HG02588 (cell line): Measurements from ENCODE around the gene CTSA.

Source experiments
- ATAC-seq: cut with Tn5 transposase; IDR thresholded peaks from one replicate; pipeline ENCODE4 v1.9.1; 2021; ENCODE audit warnings: mild to moderate bottlenecking, moderate library complexity; ENCODE audit not compliant: unreplicated experiment

Gene CTSA

DNA sequence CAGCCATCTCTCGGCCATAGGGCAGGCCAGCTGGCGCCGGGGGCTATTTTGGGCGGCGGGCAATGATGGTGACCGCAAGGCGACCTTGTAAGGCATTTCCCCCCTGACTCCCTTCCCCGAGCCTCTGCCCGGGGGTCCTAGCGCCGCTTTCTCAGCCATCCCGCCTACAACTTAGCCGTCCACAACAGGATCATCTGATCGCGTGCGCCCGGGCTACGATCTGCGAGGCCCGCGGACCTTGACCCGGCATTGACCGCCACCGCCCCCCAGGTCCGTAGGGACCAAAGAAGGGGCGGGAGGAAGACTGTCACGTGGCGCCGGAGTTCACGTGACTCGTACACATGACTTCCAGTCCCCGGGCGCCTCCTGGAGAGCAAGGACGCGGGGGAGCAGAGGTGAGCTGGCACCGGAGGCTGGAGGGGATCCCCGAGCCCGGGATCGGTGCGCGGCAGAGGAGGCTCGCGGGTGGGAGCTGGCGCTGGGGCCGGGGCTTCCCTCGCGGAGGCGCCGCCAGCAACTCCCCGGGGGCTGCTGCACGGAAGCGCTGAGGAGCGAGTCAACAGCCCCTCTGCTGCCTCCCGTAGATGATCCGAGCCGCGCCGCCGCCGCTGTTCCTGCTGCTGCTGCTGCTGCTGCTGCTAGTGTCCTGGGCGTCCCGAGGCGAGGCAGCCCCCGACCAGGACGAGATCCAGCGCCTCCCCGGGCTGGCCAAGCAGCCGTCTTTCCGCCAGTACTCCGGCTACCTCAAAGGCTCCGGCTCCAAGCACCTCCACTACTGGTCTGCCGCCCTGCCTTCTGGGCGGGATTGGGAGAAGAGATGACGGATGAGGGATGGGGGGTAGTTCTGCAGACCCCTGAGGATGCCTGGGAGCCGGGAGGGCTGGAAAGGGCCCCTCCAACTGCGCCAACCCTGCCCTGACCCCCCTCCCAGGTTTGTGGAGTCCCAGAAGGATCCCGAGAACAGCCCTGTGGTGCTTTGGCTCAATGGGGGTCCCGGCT lies at the start of gene CTSA, which contains the start of gene NEURL2:
CTSA (plus strand) TSS at position 351 of the 999 bp plus-strand sequence; CDS start at position 585, 234 bp downstream.
NEURL2 (minus strand) TSS at position 224 of the 999 bp plus-strand sequence; CDS start at position 7, 217 bp downstream.
- ATAC-seq: peak; percentile 70

DNA sequence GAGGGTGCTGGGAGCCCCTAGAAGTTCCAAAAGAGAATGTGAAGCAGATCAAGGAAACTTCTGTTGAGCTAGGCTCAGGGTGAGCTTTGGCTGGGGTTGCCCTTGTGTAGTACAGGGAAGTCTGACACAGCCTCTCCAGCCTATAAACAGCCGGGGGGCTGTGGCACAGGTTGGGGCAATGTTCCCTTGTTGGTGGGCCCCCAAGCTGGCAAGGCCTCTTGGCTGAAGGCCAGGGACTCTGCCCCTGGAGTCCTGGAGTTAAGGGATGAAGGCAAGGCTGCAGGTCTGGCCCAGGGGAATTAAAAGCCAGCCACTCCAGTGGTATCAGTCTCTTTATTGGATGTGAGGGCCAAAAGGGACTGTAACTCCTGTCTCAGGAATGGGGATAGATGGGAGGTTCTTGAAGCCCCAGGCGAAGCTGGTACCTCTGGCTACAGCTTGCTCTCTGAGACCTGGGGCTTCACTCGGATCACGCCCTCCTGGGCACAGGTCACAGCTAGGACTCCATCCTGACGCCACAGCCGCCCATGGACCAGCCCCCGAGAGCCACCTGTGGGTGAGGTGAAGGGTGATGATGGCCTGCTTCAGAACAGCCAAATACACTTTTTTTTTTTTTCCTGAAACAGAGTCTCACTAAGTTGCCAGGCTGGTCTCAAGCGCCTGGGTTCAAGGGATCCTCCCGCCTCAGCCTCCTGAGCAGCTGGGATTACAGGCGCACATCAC lies 49.6 kb upstream of the CTSA start:
- ATAC-seq: no peak

DNA sequence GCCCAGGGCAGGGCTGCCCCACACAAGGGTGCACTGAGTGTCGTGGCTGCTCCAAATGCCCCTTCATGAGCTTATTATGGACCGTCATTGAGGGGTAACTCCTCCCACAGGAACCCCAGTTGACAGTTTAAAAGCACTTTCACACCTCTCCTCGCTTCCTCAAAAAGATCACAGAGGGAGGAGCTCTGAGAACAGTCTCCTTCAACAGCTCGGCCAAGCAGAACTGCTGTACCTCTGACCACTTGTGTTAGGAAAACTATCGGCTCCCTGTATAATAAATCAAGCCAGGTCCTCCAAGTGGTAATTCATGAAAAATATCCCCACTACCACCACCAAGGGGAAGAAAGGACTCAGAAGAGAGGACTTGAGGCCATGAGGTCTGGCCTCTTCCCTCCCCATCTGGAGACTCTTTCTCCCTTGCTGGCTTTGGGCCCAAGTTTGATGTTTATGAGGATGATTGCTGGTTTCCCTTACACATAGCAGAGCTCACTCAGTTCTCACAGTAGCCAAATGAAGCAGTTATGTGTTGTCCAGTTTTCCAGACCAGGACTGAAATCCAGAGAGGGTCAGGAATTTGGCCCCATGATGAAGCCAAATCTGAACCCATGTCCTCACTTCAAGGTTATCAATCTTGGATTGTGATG lies 48.8 kb upstream of the CTSA start:
- ATAC-seq: no peak

DNA sequence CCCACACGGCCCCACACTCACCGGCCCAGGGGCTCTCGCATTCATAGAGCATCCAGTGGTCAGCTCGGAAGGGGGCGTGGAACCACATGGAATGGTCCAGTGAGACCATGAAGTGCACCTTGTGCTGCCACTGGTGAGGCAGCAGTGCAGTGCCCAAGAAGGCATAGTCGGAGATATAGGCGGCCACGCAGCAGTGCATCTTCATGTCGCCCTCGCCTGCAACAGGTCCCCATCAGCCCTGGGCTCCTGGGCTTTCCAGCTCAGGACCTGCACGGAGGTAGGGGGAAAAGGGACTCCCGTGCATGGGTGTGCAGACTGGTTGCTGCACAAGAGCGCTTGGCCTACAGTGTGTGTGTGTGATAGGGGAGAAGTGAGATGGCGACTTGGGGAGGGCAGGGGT lies 47.6 kb upstream of the CTSA start:
- ATAC-seq: no peak

DNA sequence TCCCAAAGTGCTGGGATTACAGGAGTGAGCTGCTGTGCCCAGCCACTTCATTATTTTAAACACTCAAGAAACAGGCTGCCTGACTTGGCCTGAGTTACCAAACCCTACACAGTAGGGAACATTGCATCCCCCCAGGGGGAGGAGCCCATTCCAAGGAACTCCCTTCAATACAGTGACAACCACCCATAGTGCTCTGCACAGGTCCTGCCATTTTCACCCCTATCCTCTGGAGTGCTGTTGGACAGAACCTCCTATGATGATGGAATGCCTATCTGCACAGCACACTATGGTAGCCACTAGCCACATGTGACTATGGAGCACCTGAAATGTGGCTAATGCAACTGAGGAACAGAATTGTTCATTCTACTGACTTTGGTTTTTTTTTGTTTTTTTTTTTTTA lies 45.7 kb upstream of the CTSA start:
- no peak for ATAC-seq

DNA sequence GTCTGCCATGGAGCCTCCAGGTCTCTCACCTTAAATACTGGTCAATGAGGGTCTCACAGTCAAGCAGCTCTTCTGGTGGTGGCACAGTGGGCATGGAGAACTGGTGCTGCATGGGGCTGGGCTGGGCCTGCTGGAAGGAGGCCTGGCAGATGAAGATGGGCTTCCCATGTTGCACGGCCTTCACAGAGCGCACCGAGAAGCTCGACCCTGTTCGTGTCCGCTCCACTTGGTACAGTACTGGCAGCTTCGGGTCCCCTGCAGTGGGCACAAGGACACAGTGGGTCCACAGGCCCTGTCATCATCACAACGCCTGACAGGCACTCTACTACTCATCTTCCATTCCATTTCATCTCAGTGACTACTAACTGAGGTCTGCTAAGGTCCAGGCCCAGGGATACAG lies 42.7 kb upstream of the CTSA start:
- ATAC-seq: no peak

DNA sequence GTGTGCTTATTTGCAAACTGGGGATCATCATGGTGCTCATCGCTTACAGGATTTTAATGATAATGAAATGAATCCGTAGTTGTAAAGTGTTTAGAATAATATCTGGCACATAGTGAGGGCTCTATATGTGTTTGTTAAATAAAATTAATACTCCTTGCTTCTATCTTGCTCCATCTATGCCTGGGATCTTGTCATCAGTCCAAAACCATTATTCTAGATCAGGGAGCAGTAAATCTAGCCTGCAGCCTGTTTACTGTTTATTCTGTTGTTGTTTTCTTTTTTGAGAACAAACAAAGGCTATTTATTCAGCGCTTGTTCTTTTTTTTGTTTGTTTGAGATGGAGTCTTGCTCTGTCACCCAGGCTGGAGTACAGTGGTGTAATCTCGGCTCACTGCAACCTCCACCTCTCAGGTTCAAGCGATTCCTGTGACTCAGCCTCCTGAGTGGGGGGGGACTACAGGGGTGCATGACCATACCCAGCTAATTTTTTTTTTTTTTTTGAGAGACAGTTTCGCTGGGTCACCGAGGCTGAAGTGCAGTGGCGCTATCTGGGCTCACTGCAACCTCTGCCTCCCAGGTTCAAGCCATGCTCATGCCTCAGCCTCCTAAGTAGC lies 42.1 kb upstream of the CTSA start:
- no peak for ATAC-seq

DNA sequence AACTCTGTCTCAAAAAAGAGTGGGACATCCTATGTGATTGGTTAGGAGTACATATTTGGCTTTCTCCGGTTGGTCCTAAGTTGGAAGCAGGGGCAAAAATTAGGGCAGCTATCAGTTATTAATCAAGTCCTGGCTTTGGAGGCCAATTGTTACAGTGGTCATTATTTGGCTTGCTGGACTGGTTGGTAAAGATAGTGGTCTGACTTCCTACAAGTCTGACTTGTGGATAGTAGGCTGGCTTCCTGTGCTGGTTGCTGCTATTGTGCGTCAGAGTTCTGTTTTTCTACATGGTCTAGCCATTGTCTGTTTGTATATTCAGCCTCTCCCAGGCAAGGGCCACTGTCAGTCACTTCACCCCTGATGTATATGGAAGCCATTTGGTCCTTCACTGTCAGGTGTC lies 40.9 kb upstream of the CTSA start:
- ATAC-seq: no peak

DNA sequence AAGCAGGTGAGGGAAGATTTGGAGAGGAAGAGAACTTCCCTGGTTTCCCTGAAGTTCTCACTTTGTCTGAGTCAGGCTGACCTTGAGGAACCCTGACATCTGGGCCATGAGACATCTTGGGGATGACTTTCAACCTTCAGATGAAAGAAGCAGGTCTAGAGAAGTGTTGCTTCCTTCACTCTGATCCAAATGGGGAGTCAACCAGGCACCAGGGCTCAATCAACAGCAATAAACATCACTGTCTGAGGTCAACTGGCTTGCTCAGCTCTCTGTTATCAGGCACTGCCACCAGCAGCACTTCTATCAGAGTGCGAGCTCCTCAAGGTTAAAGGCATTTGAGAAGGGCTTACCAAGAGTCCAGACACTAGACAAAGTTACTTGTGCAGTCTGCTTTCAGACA lies 40.2 kb upstream of the CTSA start:
- no peak for ATAC-seq

DNA sequence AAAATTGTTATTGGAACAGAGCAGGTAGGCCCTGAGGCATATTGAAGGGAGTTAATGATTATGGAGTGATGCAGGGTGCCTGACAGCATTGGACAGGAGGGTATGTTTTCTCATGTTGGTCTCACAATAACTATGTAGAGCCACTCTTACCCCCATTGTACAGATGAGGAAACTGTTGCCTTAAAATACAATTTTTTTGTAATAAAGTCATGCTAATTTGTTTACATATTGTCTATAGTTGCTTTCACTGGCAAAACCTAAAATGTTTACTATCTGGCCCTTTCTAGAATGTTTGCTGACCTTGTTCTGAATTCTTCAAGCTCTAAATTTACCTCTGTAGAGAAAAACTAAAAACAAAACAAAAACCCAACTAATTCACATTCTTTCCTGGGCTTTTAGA lies 39.6 kb upstream of the CTSA start:
- ATAC-seq: no peak

DNA sequence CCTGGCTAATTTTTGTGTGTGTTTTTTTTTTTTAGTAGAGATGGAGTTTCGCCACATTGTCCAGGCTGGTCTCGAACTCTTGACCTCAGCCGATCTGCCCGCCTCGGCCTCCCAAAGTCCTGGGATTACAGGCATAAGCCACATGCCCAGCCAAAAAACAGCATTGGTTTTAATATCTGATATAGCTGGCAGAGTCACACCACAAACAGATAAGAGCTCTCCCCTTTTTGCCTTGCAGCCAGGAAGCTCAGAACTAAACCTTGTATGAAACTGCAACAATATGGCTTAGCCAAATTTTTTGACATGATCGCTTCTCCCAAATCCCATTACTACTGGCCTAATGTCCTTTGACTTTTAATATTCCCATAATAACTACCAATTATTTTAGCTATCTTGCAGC lies 38.8 kb upstream of the CTSA start:
- ATAC-seq: no peak

DNA sequence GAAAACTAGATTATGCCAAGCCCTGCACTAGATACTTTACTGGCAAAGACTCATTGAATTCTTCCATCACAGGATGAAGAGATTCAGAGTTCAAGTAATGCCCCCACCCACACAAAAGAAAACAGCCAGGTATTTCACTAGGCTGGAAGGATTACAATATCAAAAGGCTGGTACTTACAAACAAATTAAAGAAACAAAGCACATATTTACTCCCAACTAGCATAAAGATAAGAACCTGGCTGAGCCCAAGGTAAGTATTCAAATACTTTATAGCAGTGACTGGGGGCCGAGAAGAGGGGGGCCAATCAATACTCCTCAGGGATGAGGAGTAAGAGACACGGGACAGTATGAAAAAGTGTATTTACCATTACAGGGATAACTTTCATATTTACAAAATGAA lies 37.7 kb upstream of the CTSA start:
- ATAC-seq: no peak

DNA sequence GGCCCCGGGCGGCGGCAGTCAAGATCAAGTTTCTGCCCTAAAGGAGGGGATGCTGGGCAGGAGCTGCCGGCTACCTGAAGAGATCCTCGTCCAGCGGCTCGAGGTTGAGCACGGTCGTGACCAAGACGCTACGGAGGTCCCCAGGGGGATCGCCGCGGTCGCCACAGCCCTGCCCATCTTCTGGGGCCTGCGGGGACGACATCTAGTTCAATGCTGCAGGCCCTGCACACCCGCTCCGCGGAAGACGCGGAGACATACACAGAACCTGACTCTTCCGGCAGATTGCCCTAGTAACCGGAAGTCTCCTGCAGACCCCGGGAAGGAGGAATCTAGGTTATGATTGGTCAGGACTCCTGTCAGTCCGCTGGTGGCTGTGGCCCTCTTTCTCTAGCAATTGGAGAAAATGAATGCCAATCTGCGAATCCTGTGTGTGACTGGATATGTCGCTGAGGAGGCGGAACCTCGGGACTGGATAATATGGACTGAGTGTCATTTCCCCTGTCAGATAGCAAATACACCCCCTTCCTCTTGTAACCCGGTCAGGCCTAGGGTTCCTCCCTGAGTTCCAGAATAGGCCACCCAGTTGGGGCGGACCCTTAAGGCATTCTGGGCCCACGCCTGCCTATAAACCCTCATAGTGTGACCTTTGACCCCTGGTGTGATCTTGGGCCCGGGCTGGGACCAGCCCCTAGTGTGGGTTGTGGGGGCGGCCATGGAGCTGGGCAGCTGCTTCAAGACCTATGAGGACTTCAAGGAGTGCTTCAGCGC lies 33.8 kb upstream of the CTSA start, which contains the start of the genes ACOT8 and ZSWIM3:
ACOT8 (minus strand) TSS at position 279 of the 768 bp plus-strand sequence; CDS start at position 202, 77 bp downstream.
ZSWIM3 (plus strand) TSS at position 501 of the 768 bp plus-strand sequence; CDS start at position 713, 212 bp downstream.
- ATAC-seq: peak; percentile 95

DNA sequence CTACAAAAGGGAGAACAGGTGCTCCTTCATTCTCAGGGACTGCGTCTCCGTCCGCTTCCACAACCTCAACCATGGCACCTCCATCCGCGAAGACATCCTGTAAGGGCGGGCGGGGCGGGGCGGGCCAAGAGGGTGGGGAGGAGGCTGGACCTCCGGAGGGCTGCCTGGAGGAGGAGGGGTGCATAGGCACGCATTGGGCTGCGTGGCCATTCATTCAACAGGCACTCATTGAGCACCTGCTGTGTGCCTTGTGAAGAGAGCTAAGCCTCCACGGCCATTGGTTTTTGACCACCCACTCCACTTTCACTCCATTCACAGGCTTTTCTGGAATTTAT lies 33.3 kb upstream of the CTSA start:
- ATAC-seq: peak; percentile 7

DNA sequence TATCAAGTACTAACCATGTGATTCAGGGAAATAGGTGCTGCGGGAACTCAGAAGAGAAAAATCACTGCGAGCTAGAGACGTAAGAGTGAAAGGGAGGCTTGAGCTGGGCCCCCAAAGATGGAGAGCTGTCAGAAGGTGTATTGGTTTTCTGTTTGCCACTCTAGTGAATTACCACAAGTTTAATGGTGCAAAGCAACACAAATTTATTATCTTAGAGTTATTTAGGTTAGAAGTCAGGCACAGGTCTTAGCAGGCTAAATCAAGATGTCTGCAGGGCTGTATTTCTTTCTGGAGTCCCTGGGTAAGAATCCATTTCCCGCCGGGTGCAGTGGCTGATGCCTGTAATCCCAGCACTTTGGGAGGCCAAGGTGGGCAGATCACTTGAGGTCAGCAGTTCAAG lies 31.2 kb upstream of the CTSA start:
- no peak for ATAC-seq

DNA sequence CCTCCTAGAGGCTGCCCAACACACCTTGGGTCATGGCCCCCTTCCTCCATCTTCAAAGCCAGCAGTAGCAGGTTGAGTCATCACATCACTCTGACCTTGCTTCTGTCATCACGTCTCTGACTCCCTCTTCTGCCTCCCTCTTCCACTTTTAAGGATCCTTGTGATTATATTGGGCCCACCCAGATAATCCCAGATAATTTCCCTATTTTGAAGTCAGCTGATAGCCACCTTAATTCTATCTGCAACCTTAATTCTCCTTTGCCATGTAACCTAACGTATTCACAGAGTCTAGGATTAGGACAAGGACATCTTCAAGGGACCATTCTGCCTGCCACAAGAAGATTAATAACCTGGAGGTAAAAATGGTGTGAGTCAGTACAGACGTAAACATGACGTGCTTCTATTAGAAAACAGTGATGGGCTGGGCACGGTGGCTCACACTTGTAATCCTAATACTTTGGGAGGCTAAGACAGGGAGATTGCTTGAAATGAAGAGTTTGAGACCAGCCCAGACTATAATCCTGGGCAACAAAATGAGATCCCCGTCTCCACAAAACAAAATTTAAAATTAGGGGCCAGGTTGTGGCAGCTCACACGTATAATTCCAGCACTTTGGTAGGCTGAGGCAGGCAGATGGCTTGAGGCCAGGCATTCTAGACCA lies 30.4 kb upstream of the CTSA start:
- ATAC-seq: no peak

DNA sequence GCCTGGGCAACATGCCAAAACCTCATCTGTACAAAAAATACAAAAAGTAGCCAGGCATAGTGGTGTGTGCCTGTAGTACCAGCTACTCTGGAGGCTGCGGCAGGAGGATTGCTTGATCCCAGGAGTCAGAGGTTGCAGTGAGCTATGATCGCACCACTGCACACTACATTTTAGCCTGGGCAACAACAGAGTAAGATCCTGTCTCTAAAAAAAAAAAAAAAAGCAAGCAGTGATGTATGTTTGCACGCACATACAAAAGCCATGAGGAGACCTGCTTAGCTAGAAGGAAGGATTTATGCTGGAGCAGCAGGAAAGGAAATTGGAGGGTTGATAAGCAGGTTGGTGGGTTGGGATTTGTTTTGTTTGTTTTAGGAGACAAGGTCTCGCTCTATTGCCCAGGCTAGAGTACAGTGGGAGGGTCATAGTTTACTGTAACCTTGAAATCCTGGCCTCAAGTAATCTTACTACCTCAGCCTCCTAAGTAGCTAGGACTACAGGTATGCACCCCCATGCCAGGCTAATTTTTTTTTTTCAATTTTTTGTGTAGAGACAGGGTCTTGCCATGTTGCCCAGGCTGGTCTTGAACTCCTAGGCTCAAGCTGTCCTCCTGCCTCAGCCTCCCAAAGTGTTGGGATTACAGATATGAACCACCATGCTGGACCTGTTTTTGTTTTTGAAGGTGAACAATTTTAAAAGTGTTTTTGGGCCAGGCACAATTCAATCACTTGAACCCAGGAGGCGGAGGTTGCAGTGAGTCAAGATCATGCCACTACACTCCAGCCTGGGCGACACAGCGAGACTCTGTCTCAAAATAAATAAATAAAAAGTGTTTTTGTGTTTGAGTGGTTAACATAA lies 29.7 kb upstream of the CTSA start:
- no peak for ATAC-seq
